Measurements from ENCODE around the gene KIF5B. TPM values are rescaled to one million over a fixed set of nuclear protein-coding genes. Genes with fewer than 3 reads are reported as not detected.
"Not testable (repeated sequence)": the region's sequence is repeated elsewhere in the genome, so short reads cannot be mapped to it uniquely, and the experiment has no call there.

Gene KIF5B
- total and polyA plus RNA-seq, 2 donors (not counting 1 experiment from before 2014, with no cell fraction given), result 9.5 to 44.1 TPM

DNA sequence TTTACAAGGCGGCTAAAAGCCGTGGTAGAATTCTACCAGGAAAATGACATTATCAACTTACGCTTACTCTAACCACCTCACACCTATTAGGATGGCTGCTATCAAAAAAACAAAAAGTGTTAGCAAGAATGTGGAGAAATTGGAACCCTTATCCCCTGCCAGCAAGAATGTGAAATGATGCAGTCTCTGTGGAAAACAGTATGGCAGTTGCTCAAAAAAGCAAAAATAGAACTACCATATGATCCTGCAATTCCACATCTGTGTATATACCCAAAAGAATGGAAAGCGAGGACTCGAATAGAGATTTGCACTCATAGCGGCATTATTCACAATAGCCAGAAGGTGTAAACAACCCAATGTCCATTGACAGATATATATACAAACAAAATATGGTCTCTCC, 61.3 kb downstream of the KIF5B start:
- Histone ChIP-seq H3K79me2 (ENCODE audit: control insufficient read depth, insufficient read depth, low read length) (no peaks in the 10 kb centered on the region), H3K27ac (ENCODE audit: low read length in 2 of 2) (no peak overlapping the region), H3K36me3 (replicated peaks in 1 of 2; ENCODE audit: control extremely low read depth in 1 of 2, control insufficient read depth in 1 of 2, extremely low read depth in 1 of 2, insufficient read depth in 2 of 2, low read length in 1 of 2) (no peaks in the 10 kb centered on the region), H2AFZ (ENCODE audit: insufficient read depth, low read depth, low read length, poor library complexity, severe bottlenecking) (no peak overlapping the region), H3K9ac (ENCODE audit: low read length) (no peak overlapping the region), H3K27me3 (replicated peaks in 1 of 4; ENCODE audit: control extremely low read depth in 1 of 4, control insufficient read depth in 3 of 4, insufficient read depth in 4 of 4, low read length in 3 of 4) (no peaks in the 10 kb centered on the region), H3K4me3 (ENCODE audit: control extremely low read depth in 1 of 5, extremely low read depth in 1 of 5, insufficient read depth in 1 of 5, low read depth in 2 of 5, low read length in 4 of 5) (no peak overlapping the region), H3K9me3 (ENCODE audit: control extremely low read depth in 1 of 3, control insufficient read depth in 2 of 3, insufficient read depth in 1 of 3, low read length in 2 of 3) (no peaks in the 10 kb centered on the region), H3K4me2 (replicated peaks; ENCODE audit: low read depth, low read length, poor library complexity, severe bottlenecking) (no peak overlapping the region), H4K20me1 (ENCODE audit: control insufficient read depth, insufficient read depth, low read length, poor library complexity, severe bottlenecking) (no peaks in the 10 kb centered on the region), H3K4me1 (ENCODE audit: control insufficient read depth in 2 of 2, insufficient read depth in 2 of 2, low read length in 2 of 2) (no peaks in the 10 kb centered on the region)
- no peaks in the 10 kb centered on the region for H3K9me3 Mint-ChIP-seq (ENCODE audit: insufficient read depth)
- no peak overlapping the region for H3K4me3 Mint-ChIP-seq
- DNase-seq (no peak), ATAC-seq (ENCODE audit: low read depth) (no peak)
- WGBS (ENCODE audit: insufficient coverage), result no CpG with 5 or more reads among the region's 6 CpGs
- no peak for TF ChIP-seq EZH2 (IDR thresholded peaks at IDR 0.05; ENCODE audit: borderline replicate concordance, insufficient read depth, low read depth, low read length, poor library complexity, severe bottlenecking)
- TF ChIP-seq, protein P1, sequence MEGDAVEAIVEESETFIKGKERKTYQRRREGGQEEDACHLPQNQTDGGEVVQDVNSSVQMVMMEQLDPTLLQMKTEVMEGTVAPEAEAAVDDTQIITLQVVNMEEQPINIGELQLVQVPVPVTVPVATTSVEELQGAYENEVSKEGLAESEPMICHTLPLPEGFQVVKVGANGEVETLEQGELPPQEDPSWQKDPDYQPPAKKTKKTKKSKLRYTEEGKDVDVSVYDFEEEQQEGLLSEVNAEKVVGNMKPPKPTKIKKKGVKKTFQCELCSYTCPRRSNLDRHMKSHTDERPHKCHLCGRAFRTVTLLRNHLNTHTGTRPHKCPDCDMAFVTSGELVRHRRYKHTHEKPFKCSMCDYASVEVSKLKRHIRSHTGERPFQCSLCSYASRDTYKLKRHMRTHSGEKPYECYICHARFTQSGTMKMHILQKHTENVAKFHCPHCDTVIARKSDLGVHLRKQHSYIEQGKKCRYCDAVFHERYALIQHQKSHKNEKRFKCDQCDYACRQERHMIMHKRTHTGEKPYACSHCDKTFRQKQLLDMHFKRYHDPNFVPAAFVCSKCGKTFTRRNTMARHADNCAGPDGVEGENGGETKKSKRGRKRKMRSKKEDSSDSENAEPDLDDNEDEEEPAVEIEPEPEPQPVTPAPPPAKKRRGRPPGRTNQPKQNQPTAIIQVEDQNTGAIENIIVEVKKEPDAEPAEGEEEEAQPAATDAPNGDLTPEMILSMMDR (IDR thresholded peaks at IDR 0.05), result no peak
- CTCF ChIA-PET, result no interaction called here
- intact Hi-C loops (cut with micrococcal nuclease), result no loop called here
- POLR2A ChIA-PET, result no interaction called here
- H3K4me1 Mint-ChIP-seq, result no peaks in the 10 kb centered on the region
- H3K27ac Mint-ChIP-seq, result no peak overlapping the region
- no peaks in the 10 kb centered on the region for H3K27me3 Mint-ChIP-seq

GRCh38 chr10:31990937-31991336, 65.3 kb downstream of the KIF5B start:
- no peaks in the 10 kb centered on the region for H4K20me1 ChIP-seq (ENCODE audit: control insufficient read depth, insufficient read depth, low read length, poor library complexity, severe bottlenecking)
- no peak overlapping the region for H3K4me3 ChIP-seq (ENCODE audit: control extremely low read depth in 1 of 5, extremely low read depth in 1 of 5, insufficient read depth in 1 of 5, low read depth in 2 of 5, low read length in 4 of 5)
- no peaks in the 10 kb centered on the region for H3K27me3 ChIP-seq (replicated peaks in 1 of 4; ENCODE audit: control extremely low read depth in 1 of 4, control insufficient read depth in 3 of 4, insufficient read depth in 4 of 4, low read length in 3 of 4)
- intact Hi-C loops (cut with micrococcal nuclease), result no loop called here
- Mint-ChIP-seq H3K4me1 (no peaks in the 10 kb centered on the region), H3K9me3 (ENCODE audit: insufficient read depth) (peaks cover 9% of the 10 kb centered on the region), H3K27me3 (peaks cover 5% of the 10 kb centered on the region), H3K4me3 (no peak overlapping the region), H3K27ac (no peak overlapping the region)
- no peak overlapping the region for H2AFZ ChIP-seq (ENCODE audit: insufficient read depth, low read depth, low read length, poor library complexity, severe bottlenecking)
- POLR2A ChIA-PET, result no interaction called here
- H3K36me3 ChIP-seq (replicated peaks in 1 of 2; ENCODE audit: control extremely low read depth in 1 of 2, control insufficient read depth in 1 of 2, extremely low read depth in 1 of 2, insufficient read depth in 2 of 2, low read length in 1 of 2), result no peaks in the 10 kb centered on the region
- TF ChIP-seq, protein P1 (IDR thresholded peaks at IDR 0.05), result no peak
- no peak for TF ChIP-seq EZH2 (IDR thresholded peaks at IDR 0.05; ENCODE audit: borderline replicate concordance, insufficient read depth, low read depth, low read length, poor library complexity, severe bottlenecking)
- CTCF ChIA-PET, result no interaction called here
- H3K9me3 ChIP-seq (ENCODE audit: control extremely low read depth in 1 of 3, control insufficient read depth in 2 of 3, insufficient read depth in 1 of 3, low read length in 2 of 3), result no peaks in the 10 kb centered on the region
- H3K4me2 ChIP-seq (replicated peaks; ENCODE audit: low read depth, low read length, poor library complexity, severe bottlenecking), result no peak overlapping the region
- no peak overlapping the region for H3K27ac ChIP-seq (ENCODE audit: low read length in 2 of 2)
- H3K79me2 ChIP-seq (ENCODE audit: control insufficient read depth, insufficient read depth, low read length), result no peaks in the 10 kb centered on the region
- DNase-seq, result no peak
- no peak overlapping the region for H3K9ac ChIP-seq (ENCODE audit: low read length)
- no peaks in the 10 kb centered on the region for H3K4me1 ChIP-seq (ENCODE audit: control insufficient read depth in 2 of 2, insufficient read depth in 2 of 2, low read length in 2 of 2)
- no peak for ATAC-seq (ENCODE audit: low read depth)

- POLR2A ChIA-PET; H3K27ac ChIP-seq (ENCODE audit: low read length in 2 of 2); H3K36me3 ChIP-seq (replicated peaks in 1 of 2; ENCODE audit: control extremely low read depth in 1 of 2, control insufficient read depth in 1 of 2, extremely low read depth in 1 of 2, insufficient read depth in 2 of 2, low read length in 1 of 2); H3K4me3 ChIP-seq (ENCODE audit: control extremely low read depth in 1 of 5, extremely low read depth in 1 of 5, insufficient read depth in 1 of 5, low read depth in 2 of 5, low read length in 4 of 5); H3K4me3 Mint-ChIP-seq; H3K27me3 ChIP-seq (replicated peaks in 1 of 4; ENCODE audit: control extremely low read depth in 1 of 4, control insufficient read depth in 3 of 4, insufficient read depth in 4 of 4, low read length in 3 of 4); H3K9ac ChIP-seq (ENCODE audit: low read length); H3K79me2 ChIP-seq (ENCODE audit: control insufficient read depth, insufficient read depth, low read length); H3K4me2 ChIP-seq (replicated peaks; ENCODE audit: low read depth, low read length, poor library complexity, severe bottlenecking); CTCF ChIA-PET; DNase-seq; ATAC-seq (ENCODE audit: low read depth); H3K27me3 Mint-ChIP-seq; H3K4me1 ChIP-seq (ENCODE audit: control insufficient read depth in 2 of 2, insufficient read depth in 2 of 2, low read length in 2 of 2); H3K27ac Mint-ChIP-seq; H3K9me3 ChIP-seq (ENCODE audit: control extremely low read depth in 1 of 3, control insufficient read depth in 2 of 3, insufficient read depth in 1 of 3, low read length in 2 of 3); H2AFZ ChIP-seq (ENCODE audit: insufficient read depth, low read depth, low read length, poor library complexity, severe bottlenecking); H3K4me1 Mint-ChIP-seq; H3K9me3 Mint-ChIP-seq (ENCODE audit: insufficient read depth); intact Hi-C loops (cut with micrococcal nuclease); H4K20me1 ChIP-seq (ENCODE audit: control insufficient read depth, insufficient read depth, low read length, poor library complexity, severe bottlenecking): not testable (repeated sequence)
- 60% methylated on average over 1 of the region's 1 CpG for WGBS (ENCODE audit: insufficient coverage)
Measured at GRCh38 chr10:31987786-31988185, 68.4 kb downstream of the KIF5B start.
